SK-N-SH treated with all-trans-retinoic acid at 6 μM for 48 hours (cell line): ENCODE measurements around the gene ANKIB1.

Source experiments
- ATAC-seq: fragments of 200-7000 bp; cut with Tn5 transposase; 3 replicates; pipeline ENCODE4 v1.9.1; 2020; ENCODE audit warnings: mild to moderate bottlenecking, moderate library complexity
- ARNTL ChIP-seq: fragments of 450-650 bp; formaldehyde crosslinking; IDR thresholded peaks from 2 replicates; pipeline ENCODE4 v1.5.0; 2020; ENCODE audit warnings: low read depth, mild to moderate bottlenecking, moderate library complexity, borderline replicate concordance
- BACH2 ChIP-seq: fragments of 250-450 bp; sonication (Bioruptor Pico); IDR thresholded peaks from 2 replicates; pipeline ENCODE4 v1.9.0; 2021; ENCODE audit warnings: mild to moderate bottlenecking, borderline replicate concordance
- CSDC2 ChIP-seq: fragments of 250-450 bp; sonication (Bioruptor Pico); IDR thresholded peaks from 2 replicates; pipeline ENCODE4 v1.5.0; 2020; ENCODE audit warnings: mild to moderate bottlenecking, moderate library complexity
- CSRNP3 ChIP-seq: fragments of 250-450 bp; sonication (Bioruptor Pico); IDR thresholded peaks from 2 replicates; pipeline ENCODE4 v1.5.1; 2021; ENCODE audit warnings: mild to moderate bottlenecking, moderate library complexity
- ESRRG ChIP-seq: fragments of 250-450 bp; sonication (Bioruptor Pico); IDR thresholded peaks from 2 replicates; pipeline ENCODE4 v1.6.1; 2021; ENCODE audit warnings: mild to moderate bottlenecking
- GLIS3 ChIP-seq: fragments of 250-450 bp; sonication (Bioruptor Pico); IDR thresholded peaks from 2 replicates; pipeline ENCODE4 v1.5.0; 2020; ENCODE audit warnings: mild to moderate bottlenecking, moderate library complexity
- ISL1 ChIP-seq: fragments of 250-450 bp; sonication (Bioruptor Pico); IDR thresholded peaks from 2 replicates; pipeline ENCODE4 v2.1.2; 2022; ENCODE audit warnings: mild to moderate bottlenecking, moderate library complexity
- OSR1 ChIP-seq: fragments of 250-450 bp; sonication (Bioruptor Pico); IDR thresholded peaks from 2 replicates; pipeline ENCODE4 v1.8.0; 2022; ENCODE audit warnings: moderate library complexity, mild to moderate bottlenecking, inconsistent platforms
- PPARA ChIP-seq: fragments of 250-450 bp; sonication (Bioruptor Pico); IDR thresholded peaks from 2 replicates; pipeline ENCODE4 v1.5.0; 2020; ENCODE audit warnings: mild to moderate bottlenecking, borderline replicate concordance
- RARB ChIP-seq: fragments of 250-450 bp; sonication (Bioruptor Pico); IDR thresholded peaks from 2 replicates; pipeline ENCODE4 v1.8.0; 2021; ENCODE audit warnings: mild to moderate bottlenecking, moderate library complexity
- TCF4 ChIP-seq: fragments of 250-450 bp; sonication (Bioruptor Pico); IDR thresholded peaks from 2 replicates; pipeline ENCODE4 v1.8.0; 2021; ENCODE audit warnings: mild to moderate bottlenecking, moderate library complexity, borderline replicate concordance
- TOX ChIP-seq: fragments of 250-450 bp; sonication (Bioruptor Pico); IDR thresholded peaks from 2 replicates; pipeline ENCODE4 v1.8.0; 2021; ENCODE audit warnings: mild to moderate bottlenecking, moderate library complexity, borderline replicate concordance
- ZC3H10 ChIP-seq: fragments of 250-450 bp; sonication (Bioruptor Pico); IDR thresholded peaks from 2 replicates; pipeline ENCODE4 v1.5.1; 2021; ENCODE audit warnings: mild to moderate bottlenecking, moderate library complexity
- ZFP3 ChIP-seq: fragments of 250-450 bp; sonication (Bioruptor Pico); IDR thresholded peaks from 2 replicates; pipeline ENCODE4 v1.5.0; 2020; ENCODE audit warnings: mild to moderate bottlenecking, moderate library complexity
- ZFP30 ChIP-seq: fragments of 450-650 bp; formaldehyde crosslinking; IDR thresholded peaks from 2 replicates; pipeline ENCODE4 v1.5.0; 2022; ENCODE audit warnings: mild to moderate bottlenecking, moderate library complexity
- ZNF565 ChIP-seq: fragments of 450-650 bp; formaldehyde crosslinking; conservative IDR thresholded peaks from 2 replicates; pipeline ENCODE4 v1.5.0; 2020; ENCODE audit warnings: low read depth, mild to moderate bottlenecking, moderate library complexity
- ZNF70 ChIP-seq: fragments of 450-650 bp; formaldehyde crosslinking; IDR thresholded peaks from 2 replicates; pipeline ENCODE4 v1.5.0; 2020; ENCODE audit warnings: mild to moderate bottlenecking, moderate library complexity
- ZNF8 ChIP-seq: fragments of 450-650 bp; formaldehyde crosslinking; IDR thresholded peaks from 2 replicates; pipeline ENCODE4 v1.5.0; 2020; ENCODE audit warnings: mild to moderate bottlenecking, moderate library complexity
- TF ChIP-seq, protein P1 (sequence below): fragments of 250-450 bp; sonication (Bioruptor Pico); IDR thresholded peaks from 2 replicates; pipeline ENCODE4 v1.5.1; 2020; ENCODE audit warnings: low read depth, mild to moderate bottlenecking, moderate library complexity
- TF ChIP-seq, protein P2 (sequence below): fragments of 250-450 bp; sonication (Bioruptor Pico); IDR thresholded peaks from 2 replicates; pipeline ENCODE4 v1.8.0; 2020; ENCODE audit warnings: mild to moderate bottlenecking, moderate library complexity, borderline replicate concordance
- TF ChIP-seq, protein P3 (sequence below): fragments of 250-450 bp; sonication (Bioruptor Pico); IDR thresholded peaks from 2 replicates; pipeline ENCODE4 v1.8.0; 2021; ENCODE audit warnings: low read depth, mild to moderate bottlenecking, moderate library complexity, borderline replicate concordance

The ANKIB1 gene

DNA sequence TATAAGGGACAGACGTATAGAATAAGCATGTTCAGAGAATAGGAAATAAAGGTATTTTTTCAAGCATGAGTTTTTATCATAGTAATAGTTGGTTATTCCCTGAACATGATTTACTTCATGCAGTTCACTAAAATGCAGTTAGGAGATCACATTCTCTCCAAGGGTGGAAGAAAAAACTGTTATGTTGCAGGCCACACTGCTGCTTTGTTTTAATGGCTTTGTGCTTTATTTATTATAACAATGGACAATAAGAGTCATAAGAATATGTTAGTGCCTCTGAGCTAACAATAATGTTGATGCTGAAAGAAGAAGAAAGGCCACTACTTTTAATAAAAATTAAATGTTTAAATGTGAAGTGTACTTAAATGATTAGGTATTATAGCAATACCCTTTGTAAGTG lies 123.0 kb downstream of the ANKIB1 start:
- TF ChIP-seq ZC3H10 (CRISPR knock-in tag), result no peak
- no peak for TF ChIP-seq RARB (CRISPR knock-in tag)
- no peak for TF ChIP-seq TOX (CRISPR knock-in tag)
- TF ChIP-seq, protein P1, sequence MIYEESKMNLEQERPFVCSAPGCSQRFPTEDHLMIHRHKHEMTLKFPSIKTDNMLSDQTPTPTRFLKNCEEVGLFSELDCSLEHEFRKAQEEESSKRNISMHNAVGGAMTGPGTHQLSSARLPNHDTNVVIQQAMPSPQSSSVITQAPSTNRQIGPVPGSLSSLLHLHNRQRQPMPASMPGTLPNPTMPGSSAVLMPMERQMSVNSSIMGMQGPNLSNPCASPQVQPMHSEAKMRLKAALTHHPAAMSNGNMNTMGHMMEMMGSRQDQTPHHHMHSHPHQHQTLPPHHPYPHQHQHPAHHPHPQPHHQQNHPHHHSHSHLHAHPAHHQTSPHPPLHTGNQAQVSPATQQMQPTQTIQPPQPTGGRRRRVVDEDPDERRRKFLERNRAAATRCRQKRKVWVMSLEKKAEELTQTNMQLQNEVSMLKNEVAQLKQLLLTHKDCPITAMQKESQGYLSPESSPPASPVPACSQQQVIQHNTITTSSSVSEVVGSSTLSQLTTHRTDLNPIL (CRISPR knock-in tag), result no peak
- no peak for TF ChIP-seq OSR1 (CRISPR knock-in tag)
- no peak for TF ChIP-seq ZNF565 (CRISPR knock-in tag)
- no peak for TF ChIP-seq ARNTL (CRISPR knock-in tag)
- ATAC-seq, result no peak

GRCh38 chr7:92375013-92375412 lies 129.2 kb downstream of the ANKIB1 start:
- TF ChIP-seq ZC3H10 (CRISPR knock-in tag), result no peak
- TF ChIP-seq, all 23 proteins: peak for 0
- ATAC-seq, result peak; percentile 65; the same call in 2 of the 3 replicates

DNA sequence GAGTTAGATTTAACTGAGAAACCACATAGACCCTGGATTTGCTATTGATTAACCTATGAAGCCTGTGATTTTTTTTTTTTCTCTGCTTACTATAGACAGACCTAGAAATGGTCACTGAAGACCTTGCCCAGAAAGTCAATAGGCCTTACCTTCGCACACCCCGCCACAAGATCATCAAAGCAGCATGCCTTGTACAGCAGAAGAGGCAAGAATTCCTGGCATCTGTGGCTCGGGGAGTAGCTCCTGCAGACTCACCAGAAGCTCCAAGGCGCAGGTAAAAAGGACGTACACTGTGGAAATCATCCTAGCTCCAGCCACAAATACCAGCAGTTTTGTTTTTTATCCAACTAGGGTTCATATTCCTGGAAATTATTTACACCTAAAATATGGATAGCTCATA lies 145.3 kb downstream of the ANKIB1 start:
- no peak for ATAC-seq
- no peak for TF ChIP-seq ZFP30 (CRISPR knock-in tag)
- TF ChIP-seq PPARA (CRISPR knock-in tag), result no peak
- no peak for TF ChIP-seq ARNTL (CRISPR knock-in tag)
- TF ChIP-seq ESRRG (CRISPR knock-in tag), result no peak

DNA sequence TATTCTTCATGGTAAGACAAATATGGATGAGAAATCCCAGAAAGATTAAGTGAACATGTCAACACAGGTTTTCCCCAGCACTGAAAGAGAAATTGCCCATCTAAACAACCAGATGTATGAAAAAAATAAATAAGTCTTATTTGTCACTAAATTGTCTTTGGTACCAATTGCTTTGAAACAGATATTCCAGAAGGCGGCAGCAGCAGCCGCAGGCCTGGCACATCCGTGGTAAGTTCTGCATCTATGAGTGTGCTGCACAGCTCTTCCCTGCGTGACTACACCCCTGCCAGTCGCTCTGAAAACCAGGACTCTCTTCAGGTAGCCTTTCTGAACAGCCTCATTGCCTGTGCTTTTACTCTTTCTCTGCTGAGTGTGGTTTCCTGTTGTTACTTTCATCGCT lies 151.8 kb downstream of the ANKIB1 start:
- no peak for TF ChIP-seq GLIS3
- TF ChIP-seq ZNF565 (CRISPR knock-in tag), result no peak
- TF ChIP-seq OSR1 (CRISPR knock-in tag), result no peak
- TF ChIP-seq ZFP3 (CRISPR knock-in tag), result no peak
- no peak for TF ChIP-seq CSDC2 (CRISPR knock-in tag)
- no peak for TF ChIP-seq BACH2 (CRISPR knock-in tag)
- no peak for TF ChIP-seq CSRNP3 (CRISPR knock-in tag)
- TF ChIP-seq, protein P1 (CRISPR knock-in tag), result no peak
- no peak for TF ChIP-seq ZFP30 (CRISPR knock-in tag)
- no peak for TF ChIP-seq ZNF8
- no peak for TF ChIP-seq TCF4
- no peak for TF ChIP-seq TOX (CRISPR knock-in tag)
- TF ChIP-seq ESRRG (CRISPR knock-in tag), result no peak
- TF ChIP-seq, protein P2, sequence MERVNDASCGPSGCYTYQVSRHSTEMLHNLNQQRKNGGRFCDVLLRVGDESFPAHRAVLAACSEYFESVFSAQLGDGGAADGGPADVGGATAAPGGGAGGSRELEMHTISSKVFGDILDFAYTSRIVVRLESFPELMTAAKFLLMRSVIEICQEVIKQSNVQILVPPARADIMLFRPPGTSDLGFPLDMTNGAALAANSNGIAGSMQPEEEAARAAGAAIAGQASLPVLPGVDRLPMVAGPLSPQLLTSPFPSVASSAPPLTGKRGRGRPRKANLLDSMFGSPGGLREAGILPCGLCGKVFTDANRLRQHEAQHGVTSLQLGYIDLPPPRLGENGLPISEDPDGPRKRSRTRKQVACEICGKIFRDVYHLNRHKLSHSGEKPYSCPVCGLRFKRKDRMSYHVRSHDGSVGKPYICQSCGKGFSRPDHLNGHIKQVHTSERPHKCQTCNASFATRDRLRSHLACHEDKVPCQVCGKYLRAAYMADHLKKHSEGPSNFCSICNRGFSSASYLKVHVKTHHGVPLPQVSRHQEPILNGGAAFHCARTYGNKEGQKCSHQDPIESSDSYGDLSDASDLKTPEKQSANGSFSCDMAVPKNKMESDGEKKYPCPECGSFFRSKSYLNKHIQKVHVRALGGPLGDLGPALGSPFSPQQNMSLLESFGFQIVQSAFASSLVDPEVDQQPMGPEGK (CRISPR knock-in tag), result no peak
- TF ChIP-seq ZNF70, result no peak
- TF ChIP-seq ZC3H10 (CRISPR knock-in tag), result no peak
- no peak for ATAC-seq

DNA sequence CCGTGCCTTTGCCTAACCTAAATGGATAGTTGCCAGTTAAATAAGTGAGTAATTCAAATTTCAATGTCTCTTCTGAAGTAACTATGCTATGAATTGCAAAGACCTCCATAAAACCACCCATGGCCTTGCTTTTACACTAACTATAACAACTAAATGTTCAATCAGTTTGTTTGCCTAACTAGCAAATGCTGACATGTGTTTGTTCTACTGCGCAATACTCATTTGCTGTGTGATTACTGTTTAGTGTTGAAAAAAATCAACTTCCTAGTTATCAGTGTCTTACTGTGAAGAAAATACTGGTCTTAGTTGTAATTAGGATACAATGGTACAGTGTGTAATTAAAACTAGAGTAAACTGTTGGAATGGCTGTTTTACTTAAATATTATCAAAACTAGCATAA lies 154.2 kb downstream of the ANKIB1 start:
- ATAC-seq, result no peak
- TF ChIP-seq RARB (CRISPR knock-in tag) (no peak), ISL1 (no peak), BACH2 (CRISPR knock-in tag) (no peak), ZNF70 (no peak), OSR1 (CRISPR knock-in tag) (no peak), ZNF8 (no peak), TCF4 (no peak), ZC3H10 (CRISPR knock-in tag) (no peak), CSRNP3 (CRISPR knock-in tag) (no peak), ESRRG (CRISPR knock-in tag) (no peak)
- TF ChIP-seq, protein P3, sequence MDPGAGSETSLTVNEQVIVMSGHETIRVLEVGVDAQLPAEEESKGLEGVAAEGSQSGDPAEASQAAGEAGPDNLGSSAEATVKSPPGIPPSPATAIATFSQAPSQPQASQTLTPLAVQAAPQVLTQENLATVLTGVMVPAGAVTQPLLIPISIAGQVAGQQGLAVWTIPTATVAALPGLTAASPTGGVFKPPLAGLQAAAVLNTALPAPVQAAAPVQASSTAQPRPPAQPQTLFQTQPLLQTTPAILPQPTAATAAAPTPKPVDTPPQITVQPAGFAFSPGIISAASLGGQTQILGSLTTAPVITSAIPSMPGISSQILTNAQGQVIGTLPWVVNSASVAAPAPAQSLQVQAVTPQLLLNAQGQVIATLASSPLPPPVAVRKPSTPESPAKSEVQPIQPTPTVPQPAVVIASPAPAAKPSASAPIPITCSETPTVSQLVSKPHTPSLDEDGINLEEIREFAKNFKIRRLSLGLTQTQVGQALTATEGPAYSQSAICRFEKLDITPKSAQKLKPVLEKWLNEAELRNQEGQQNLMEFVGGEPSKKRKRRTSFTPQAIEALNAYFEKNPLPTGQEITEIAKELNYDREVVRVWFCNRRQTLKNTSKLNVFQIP (CRISPR knock-in tag), result no peak
- TF ChIP-seq, protein P1 (CRISPR knock-in tag), result no peak
